ENCODE results near the gene DAAM1. TPM values are rescaled to one million over a fixed set of nuclear protein-coding genes. Genes with fewer than 3 reads are reported as not detected.

Gene DAAM1
- total and polyA plus RNA-seq, 8 donors: 5.8 to 204 (median 31.3) TPM

DNA sequence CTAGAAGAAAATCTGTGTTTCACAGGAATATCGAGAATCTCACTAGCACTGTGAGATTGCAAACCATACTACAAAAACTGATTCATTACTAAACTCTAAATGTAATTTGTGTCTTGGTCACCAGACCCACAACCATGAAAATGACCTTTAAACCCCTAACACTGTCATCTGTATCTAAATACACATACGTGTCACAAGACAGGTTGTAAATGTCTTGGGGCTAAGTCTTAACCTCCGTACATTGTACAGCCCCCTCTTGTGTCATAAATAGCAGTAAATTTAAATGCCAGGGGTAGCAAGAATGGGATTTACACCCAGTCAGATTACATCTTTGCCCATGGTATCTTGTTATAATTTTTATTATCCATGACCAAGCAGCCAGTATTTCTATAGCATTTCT lies 159.4 kb downstream of the DAAM1 start:
- Histone ChIP-seq H3K4me3 (no peak overlapping the region), H3K36me3 (peaks cover 0 to 53% (median 42%) of the 10 kb centered on the region in 4 donors), H3K27me3 (no peaks in the 10 kb centered on the region), H3K9me3 (no peaks in the 10 kb centered on the region), H3K4me1 (peaks cover 0 to 52% (median 19%) of the 10 kb centered on the region in 4 donors), H3K27ac (peak overlapping the region in 4 of 5 donors; percentile 31 to 79 (median 55))
- TF ChIP-seq POLR2A (IDR thresholded peaks at IDR 0.05) (no peak), POLR2AphosphoS5 (IDR thresholded peaks at IDR 0.05) (no peak), CTCF (IDR thresholded peaks at IDR 0.05) (no peak), EP300 (IDR thresholded peaks at IDR 0.05) (no peak)
- 80 to 94% (median 90%) methylated on average over 3 of the region's 3 CpGs for WGBS, 5 donors
- intact Hi-C loops (cut with DNase I; ENCODE audit: low total_unique reads): loop anchor here (10.0 kb wide), 1 partner anchor 833 kb away; no protein-coding TSS in a partner anchor
- DNase-seq: no peak

DNA sequence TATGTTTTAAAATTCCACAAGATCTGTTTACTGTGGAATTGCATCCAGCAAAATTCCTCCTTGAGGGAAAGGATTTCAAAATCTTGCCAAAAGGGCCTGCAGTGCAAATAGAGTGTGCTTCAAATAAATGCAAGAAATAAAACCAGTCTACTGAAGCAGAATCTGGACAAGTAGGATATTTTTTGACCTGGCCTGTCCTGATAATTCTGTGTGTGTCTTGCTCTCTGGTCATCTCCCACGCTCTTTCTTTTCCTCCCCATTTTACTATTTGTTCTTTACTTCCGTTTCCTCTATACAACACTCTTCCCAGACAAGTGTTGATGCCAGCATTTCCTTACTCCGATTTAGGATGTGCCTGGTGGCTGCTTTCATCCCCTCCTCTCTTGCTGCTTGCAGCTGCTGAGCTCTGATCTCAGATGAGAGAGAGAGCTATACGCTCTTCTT lies 160.8 kb downstream of the DAAM1 start:
- peak overlapping the region in 4 of 5 donors; percentile 1 to 79 (median 44) for H3K27ac ChIP-seq
- peaks cover 0 to 42% (median 13%) of the 10 kb centered on the region in 4 donors for H3K4me1 ChIP-seq
- intact Hi-C loops (cut with DNase I; ENCODE audit: low total_unique reads): loop anchor here (10.0 kb wide), 1 partner anchor 834 kb away; no protein-coding TSS in a partner anchor
- H3K36me3 ChIP-seq: peaks cover 0 to 66% (median 56%) of the 10 kb centered on the region in 4 donors
- 67 to 79% (median 74%) methylated on average over 4 of the region's 4 CpGs for WGBS, 5 donors
- TF ChIP-seq POLR2AphosphoS5 (IDR thresholded peaks at IDR 0.05) (no peak), CTCF (IDR thresholded peaks at IDR 0.05) (no peak), EP300 (IDR thresholded peaks at IDR 0.05) (no peak), POLR2A (IDR thresholded peaks at IDR 0.05) (no peak)
- no peaks in the 10 kb centered on the region for H3K9me3 ChIP-seq
- H3K4me3 ChIP-seq: no peak overlapping the region
- no peaks in the 10 kb centered on the region for H3K27me3 ChIP-seq
- DNase-seq: peak in 1 of 2 donors; percentile 47

- TF ChIP-seq EP300 (IDR thresholded peaks at IDR 0.05) (no peak), CTCF (IDR thresholded peaks at IDR 0.05) (no peak), POLR2A (IDR thresholded peaks at IDR 0.05) (no peak), POLR2AphosphoS5 (IDR thresholded peaks at IDR 0.05) (no peak)
- no peak for DNase-seq
- H3K36me3 ChIP-seq: peaks cover 4 to 90% (median 84%) of the 10 kb centered on the region in 4 donors
Measured at GRCh38 chr14:59352961-59353360, 164.5 kb downstream of the DAAM1 start.

GRCh38 chr14:59354666-59355065 lies 166.2 kb downstream of the DAAM1 start:
- Histone ChIP-seq H3K4me3 (no peak overlapping the region), H3K36me3 (peaks cover 4 to 78% (median 72%) of the 10 kb centered on the region in 4 donors), H3K9me3 (no peaks in the 10 kb centered on the region), H3K4me1 (peaks cover 8 to 27% (median 17%) of the 10 kb centered on the region in 4 donors), H3K27me3 (no peaks in the 10 kb centered on the region), H3K27ac (no peak overlapping the region)
- intact Hi-C loops (cut with DNase I; ENCODE audit: low total_unique reads): no loop called here
- no peak for TF ChIP-seq EP300 (IDR thresholded peaks at IDR 0.05)
- TF ChIP-seq POLR2AphosphoS5 (IDR thresholded peaks at IDR 0.05): no peak
- WGBS, 5 donors: 81 to 98% (median 92%) methylated on average over 3 of the region's 3 CpGs
- no peak for DNase-seq

More at GRCh38 chr14:59352961-59353360, 164.5 kb downstream of the DAAM1 start:
- H3K27ac ChIP-seq: peak overlapping the region in 1 of 5 donors; percentile 43
- intact Hi-C loops (cut with DNase I; ENCODE audit: low total_unique reads): no loop called here
- no peak overlapping the region for H3K4me3 ChIP-seq
- WGBS, 5 donors: 86 to 94% (median 90%) methylated on average over 3 of the region's 3 CpGs
- no peaks in the 10 kb centered on the region for H3K9me3 ChIP-seq
- peaks cover 0 to 27% (median 14%) of the 10 kb centered on the region in 4 donors for H3K4me1 ChIP-seq
- no peaks in the 10 kb centered on the region for H3K27me3 ChIP-seq

- H3K4me3 ChIP-seq: no peak overlapping the region
- intact Hi-C loops (cut with DNase I; ENCODE audit: low total_unique reads): no loop called here
- no peak for DNase-seq
- H3K9me3 ChIP-seq: no peaks in the 10 kb centered on the region
- 85 to 91% (median 90%) methylated on average over 3 of the region's 3 CpGs for WGBS, 5 donors
- no peak overlapping the region for H3K27ac ChIP-seq
- no peaks in the 10 kb centered on the region for H3K27me3 ChIP-seq
- TF ChIP-seq POLR2A (IDR thresholded peaks at IDR 0.05) (no peak), EP300 (IDR thresholded peaks at IDR 0.05) (no peak), CTCF (IDR thresholded peaks at IDR 0.05) (no peak), POLR2AphosphoS5 (IDR thresholded peaks at IDR 0.05) (no peak)
- peaks cover 9 to 27% (median 17%) of the 10 kb centered on the region in 4 donors for H3K4me1 ChIP-seq
- peaks cover 4 to 74% (median 70%) of the 10 kb centered on the region in 4 donors for H3K36me3 ChIP-seq
Measured at GRCh38 chr14:59355091-59355490, 166.6 kb downstream of the DAAM1 start.
